H1 (cell line): ENCODE data around the gene SBSN. TPM values are rescaled to one million over a fixed set of nuclear protein-coding genes. Genes with fewer than 3 reads are reported as not detected.

Experiments
- CTCF ChIA-PET: fragments of 300-600 bp; sonication (Branson Sonifier 250); formaldehyde crosslinking; loops from one replicate; lab custom pipeline; 2021; ENCODE audit not compliant: partially characterized antibody; lab: Charles Lee
- POLR2A ChIA-PET: fragments of 300-600 bp; sonication (Branson Sonifier 250); formaldehyde crosslinking; loops from one replicate; lab custom pipeline; 2021; ENCODE audit warnings: inconsistent platforms; ENCODE audit not compliant: partially characterized antibody; lab: Charles Lee
- DNase-seq, 2 experiments: peaks; one replicate each; pipeline versions ENCODE4 v3.0.0 to v3.0.0-alpha.2; 2010 to 2022; ENCODE audit warnings: low spot score in 2 of 2, low read depth in 1 of 2, mixed read lengths in 1 of 2
- FAIRE-seq: peaks from 2 replicates; lab custom pipeline; 2011; peaks lifted over from hg19 to GRCh38; lab: Jason Lieb, UNC
- H2AFZ ChIP-seq: 2 replicates; pipeline ENCODE4 v1.8.1; 2012; ENCODE audit warnings: low read length, inconsistent platforms
- H2AK5ac ChIP-seq: 2 replicates; pipeline ENCODE4 v1.6.1; 2013; ENCODE audit warnings: low read depth, low read length
- H2BK120ac ChIP-seq: replicated peaks from 2 replicates; pipeline ENCODE3; 2013; ENCODE audit warnings: low read depth, low read length, inconsistent platforms
- H2BK12ac ChIP-seq: 2 replicates; pipeline ENCODE4 v1.6.1; 2013; ENCODE audit warnings: low read depth, low read length
- H2BK15ac ChIP-seq: 2 replicates; pipeline ENCODE4 v1.6.1; 2013; ENCODE audit warnings: low read length
- H2BK20ac ChIP-seq: 2 replicates; pipeline ENCODE4 v1.6.1; 2013; ENCODE audit warnings: low read length
- H2BK5ac ChIP-seq: 2 replicates; pipeline ENCODE4 v1.6.1; 2013; ENCODE audit warnings: low read depth, low read length
- H3K14ac ChIP-seq: 2 replicates; pipeline ENCODE4 v1.6.1; 2013; ENCODE audit warnings: inconsistent platforms; ENCODE audit not compliant: insufficient read length
- H3K18ac ChIP-seq: 2 replicates; pipeline ENCODE4 v1.6.1; 2013; ENCODE audit warnings: low read length; ENCODE audit errors: extremely low read depth
- H3K23ac ChIP-seq: 2 replicates; pipeline ENCODE4 v1.6.1; 2013; ENCODE audit warnings: inconsistent platforms; ENCODE audit not compliant: insufficient read length
- H3K23me2 ChIP-seq: 2 replicates; pipeline ENCODE4 v1.6.1; 2013; ENCODE audit warnings: low read depth, low read length
- H3K27ac ChIP-seq: 2 replicates; pipeline ENCODE4 v1.6.1; 2011; ENCODE audit warnings: low read depth, low read length, inconsistent platforms
- H3K27me3 ChIP-seq, 4 experiments: replicated peaks in 1 of 4; 1 replicate in 1 of 4; 2 replicates in 3 of 4; pipeline versions ENCODE4 v1.6.1 to v1.8.1; 2011 to 2013; ENCODE audit warnings: low read length in 3 of 4, mild to moderate bottlenecking in 3 of 4, inconsistent platforms in 2 of 4, mixed read lengths in 2 of 4, moderate library complexity in 1 of 4; ENCODE audit not compliant: control insufficient read depth in 3 of 4, insufficient read depth in 3 of 4; ENCODE audit errors: extremely low read depth in 1 of 4
- H3K36me3 ChIP-seq, 4 experiments: 2 replicates each; pipeline versions ENCODE4 v1.6.1 to v1.8.1; 2011 to 2013; ENCODE audit warnings: mild to moderate bottlenecking in 4 of 4, low read length in 3 of 4, moderate library complexity in 2 of 4, control low read depth in 1 of 4, inconsistent platforms in 1 of 4; ENCODE audit not compliant: insufficient read depth in 4 of 4, control insufficient read depth in 2 of 4
- H3K4ac ChIP-seq: replicated peaks from 2 replicates; pipeline ENCODE3; 2013; ENCODE audit warnings: low read length, low read depth, mixed read lengths, inconsistent platforms; ENCODE audit not compliant: insufficient read length
- H3K4me1 ChIP-seq, 4 experiments: replicated peaks in 1 of 4; 1 replicate in 1 of 4; 2 replicates in 3 of 4; pipeline versions ENCODE4 v1.6.1 to v1.8.1; 2011 to 2013; ENCODE audit warnings: low read length in 3 of 4, inconsistent platforms in 2 of 4, mixed read lengths in 1 of 4; ENCODE audit not compliant: insufficient read depth in 4 of 4, control insufficient read depth in 3 of 4
- H3K4me2 ChIP-seq, 2 experiments: 2 replicates each; pipeline versions ENCODE4 v1.6.1 to v1.8.1; 2011 to 2013; ENCODE audit warnings: low read depth in 2 of 2, low read length in 2 of 2, control low read depth in 1 of 2, inconsistent platforms in 1 of 2, mild to moderate bottlenecking in 1 of 2; ENCODE audit not compliant: insufficient read depth in 1 of 2
- H3K4me3 ChIP-seq, 4 experiments: fragments of 200-600, 300-600 bp in 1 of 4; sonication (generic), shearing (Covaris generic), sonication (Bioruptor Twin) in 1 of 4; 2 replicates each; pipeline versions ENCODE4 v1.5.1 to v1.8.1; 2011 to 2016; ENCODE audit warnings: low read length in 4 of 4, low read depth in 3 of 4, control low read depth in 2 of 4, inconsistent platforms in 2 of 4, mild to moderate bottlenecking in 2 of 4, mixed read lengths in 1 of 4, moderate library complexity in 1 of 4; ENCODE audit not compliant: insufficient read depth in 2 of 4; ENCODE audit errors: extremely low read depth in 1 of 4
- H3K56ac ChIP-seq: replicated peaks from 2 replicates; pipeline ENCODE3; 2013; ENCODE audit warnings: low read depth, mild to moderate bottlenecking, mixed read lengths, low read length, inconsistent platforms; ENCODE audit not compliant: insufficient read length
- H3K79me1 ChIP-seq: 2 replicates; pipeline ENCODE4 v1.6.1; 2013; ENCODE audit warnings: low read depth, low read length, control low read depth
- H3K79me2 ChIP-seq, 2 experiments: 2 replicates each; pipeline versions ENCODE4 v1.6.1 to v1.8.1; 2012 to 2013; ENCODE audit warnings: low read length in 2 of 2, mild to moderate bottlenecking in 2 of 2, inconsistent platforms in 1 of 2; ENCODE audit not compliant: insufficient read depth in 2 of 2, control insufficient read depth in 1 of 2
- H3K9ac ChIP-seq, 4 experiments: replicated peaks in 1 of 4; 1 replicate in 1 of 4; 2 replicates in 3 of 4; pipeline versions ENCODE4 v1.6.1 to v1.8.1; 2011 to 2013; ENCODE audit warnings: low read depth in 3 of 4, low read length in 3 of 4, control low read depth in 2 of 4, mild to moderate bottlenecking in 2 of 4, moderate library complexity in 2 of 4, inconsistent platforms in 1 of 4; ENCODE audit errors: extremely low read depth in 1 of 4
- H3K9me3 ChIP-seq, 2 experiments: 2 replicates each; pipeline versions ENCODE4 v1.6.1 to v1.8.1; 2012 to 2013; ENCODE audit warnings: mild to moderate bottlenecking in 2 of 2, moderate library complexity in 2 of 2, control low read depth in 1 of 2, inconsistent platforms in 1 of 2, low read depth in 1 of 2, low read length in 1 of 2, mixed read lengths in 1 of 2; ENCODE audit not compliant: insufficient read depth in 2 of 2
- H4K20me1 ChIP-seq, 2 experiments: replicated peaks in 1 of 2; 2 replicates each; pipeline versions ENCODE3 to v1.8.1; 2011 to 2013; ENCODE audit warnings: inconsistent platforms in 2 of 2, low read length in 2 of 2, mild to moderate bottlenecking in 1 of 2; ENCODE audit not compliant: insufficient read depth in 2 of 2, control insufficient read depth in 1 of 2
- H4K5ac ChIP-seq: 2 replicates; pipeline ENCODE4 v1.6.1; 2013; ENCODE audit warnings: low read length, low read depth, mixed read lengths, inconsistent platforms; ENCODE audit not compliant: insufficient read length
- H4K8ac ChIP-seq: 2 replicates; pipeline ENCODE4 v1.8.0; 2013; ENCODE audit warnings: mild to moderate bottlenecking, moderate library complexity, low read length, inconsistent platforms; ENCODE audit not compliant: insufficient read depth; ENCODE audit errors: extremely low read depth
- H4K91ac ChIP-seq: replicated peaks from 2 replicates; pipeline ENCODE3; 2013; ENCODE audit warnings: low read length, mixed read lengths, inconsistent platforms; ENCODE audit not compliant: insufficient read length
- CEBPB ChIP-seq: IDR thresholded peaks from 2 replicates; pipeline ENCODE4 v1.6.1; 2012; ENCODE audit warnings: low read depth, low read length
- CHD2 ChIP-seq: IDR thresholded peaks from 2 replicates; pipeline ENCODE4 v1.6.1; 2012; ENCODE audit warnings: low read length, improper control_type of control experiment
- GABPA ChIP-seq: IDR thresholded peaks from 2 replicates; pipeline ENCODE4 v1.6.1; 2011; ENCODE audit warnings: mild to moderate bottlenecking, low read length, moderate library complexity, borderline replicate concordance; ENCODE audit not compliant: insufficient read depth
- KDM1A ChIP-seq: fragments of 200-600, 300-600 bp; sonication (generic); IDR thresholded peaks from 2 replicates; pipeline ENCODE4 v1.7.1; 2016; ENCODE audit warnings: mild to moderate bottlenecking, low read length, borderline replicate concordance
- POLR2AphosphoS5 ChIP-seq: IDR thresholded peaks from 2 replicates; pipeline ENCODE4 v1.6.1; 2011; ENCODE audit warnings: low read depth, low read length
- POU5F1 ChIP-seq: IDR thresholded peaks from 2 replicates; pipeline ENCODE4 v1.6.1; 2011; ENCODE audit warnings: low read depth, mild to moderate bottlenecking, low read length, moderate library complexity
- SIN3A ChIP-seq, 2 experiments: IDR thresholded peaks in 1 of 2; conservative IDR thresholded peaks in 1 of 2; 2 replicates each; pipeline ENCODE4 v1.6.1; 2011 to 2012; ENCODE audit warnings: low read length in 2 of 2, improper control_type of control experiment in 1 of 2, low read depth in 1 of 2, mild to moderate bottlenecking in 1 of 2
- TBP ChIP-seq: IDR thresholded peaks from 2 replicates; pipeline ENCODE4 v1.6.1; 2011; ENCODE audit warnings: low read depth, low read length, improper control_type of control experiment
- WGBS, 2 experiments: shearing (Covaris generic) in 1 of 2; methylation state at CpG; one replicate each; pipeline versions ENCODE4 v1.1.6 to v1.1.7; 2013 to 2015; ENCODE audit warnings: low lambda C conversion rate in 2 of 2, mixed read lengths in 2 of 2, inconsistent platforms in 1 of 2, low coverage in 1 of 2, missing lambda C conversion rate in 1 of 2; ENCODE audit not compliant: insufficient replicate concordance in 2 of 2, insufficient coverage in 1 of 2, insufficient read length in 1 of 2; ENCODE audit errors: extremely low coverage in 1 of 2, missing lambda C conversion rate in 1 of 2; 5-methylcytosine and 5-hydroxymethylcytosine counted together
- polyA plus RNA-seq, 7 experiments: library from polyadenylated mRNA; depleted of rRNA in 3 of 7; stranded (reverse) in 5 of 7; unstranded in 2 of 7; fragments of >200 nt in 5 of 7; fragments of 200-250 nt in 2 of 7; gene quantifications; 1 replicate in 5 of 7; 2 replicates in 1 of 7; 4 replicates in 1 of 7; pipeline versions ENCODE4 v1.2.1 to v1.2.3, GENCODE V29; 2011 to 2013; ENCODE audit warnings: missing spikeins in 2 of 7, mixed read lengths in 2 of 7
- total RNA-seq: library from RNA; stranded (reverse); fragmentation: NEBNext Ultra II Directional; extraction: Animal tissue kit (Norgen Biotek cat#: 25700); gene quantifications from 2 replicates; pipeline ENCODE4 v1.2.1, GENCODE V29; 2021
- TF ChIP-seq, protein P1 (sequence below): IDR thresholded peaks from 2 replicates; pipeline ENCODE4 v1.6.1; 2012; ENCODE audit warnings: inconsistent platforms
- TF ChIP-seq, protein P2 (sequence below): IDR thresholded peaks from 2 replicates; pipeline ENCODE4 v1.6.1; 2011; ENCODE audit warnings: low read length, improper control_type of control experiment
- TF ChIP-seq, protein P3 (sequence below): IDR thresholded peaks from 2 replicates; pipeline ENCODE4 v1.6.1; 2012; ENCODE audit warnings: low read length, inconsistent platforms

SBSN gene
- total and polyA plus RNA-seq, 2 of the 8 experiments (the other 6 are each of a cell fraction or from before 2014, with no cell fraction given): not detected

DNA sequence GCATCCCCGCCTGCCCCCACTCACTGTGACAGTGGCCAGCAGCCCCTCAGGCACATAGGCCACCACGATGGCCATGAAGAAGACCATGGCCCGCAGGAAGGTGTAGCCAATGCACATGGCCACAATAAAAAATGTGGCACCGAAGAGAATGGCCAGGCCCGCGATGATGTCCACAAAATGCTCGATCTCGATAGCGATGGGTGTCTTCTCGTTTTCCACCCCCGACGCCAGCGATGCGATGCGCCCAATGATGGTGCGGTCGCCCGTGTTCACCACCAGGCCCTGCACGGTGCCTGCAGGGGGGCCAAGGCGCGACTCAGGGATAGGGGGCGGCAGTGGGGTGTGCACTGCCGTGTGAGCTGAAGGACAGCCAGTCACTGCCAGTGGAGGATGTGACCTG is 31.7 kb upstream of the SBSN start:
- H4K8ac ChIP-seq: no peak overlapping the region
- WGBS, 2 experiments: 92% methylated on average over 11 of the region's 23 CpGs; no CpG with 5 or more reads in 1 of the 2 experiments
- H3K56ac ChIP-seq: no peak overlapping the region
- TF ChIP-seq, protein P1, sequence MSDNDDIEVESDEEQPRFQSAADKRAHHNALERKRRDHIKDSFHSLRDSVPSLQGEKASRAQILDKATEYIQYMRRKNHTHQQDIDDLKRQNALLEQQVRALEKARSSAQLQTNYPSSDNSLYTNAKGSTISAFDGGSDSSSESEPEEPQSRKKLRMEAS: no peak
- TF ChIP-seq POU5F1 (no peak), KDM1A (no peak), TBP (no peak), SIN3A (conservative IDR thresholded peaks at IDR 0.05 in 1 of 2, IDR thresholded peaks at IDR 0.05 in 1 of 2; ENCODE audit: low read depth in 1 of 2, low read length in 2 of 2) (no peak), CEBPB (no peak), CHD2 (no peak), POLR2AphosphoS5 (no peak), GABPA (no peak)
- TF ChIP-seq, protein P2, sequence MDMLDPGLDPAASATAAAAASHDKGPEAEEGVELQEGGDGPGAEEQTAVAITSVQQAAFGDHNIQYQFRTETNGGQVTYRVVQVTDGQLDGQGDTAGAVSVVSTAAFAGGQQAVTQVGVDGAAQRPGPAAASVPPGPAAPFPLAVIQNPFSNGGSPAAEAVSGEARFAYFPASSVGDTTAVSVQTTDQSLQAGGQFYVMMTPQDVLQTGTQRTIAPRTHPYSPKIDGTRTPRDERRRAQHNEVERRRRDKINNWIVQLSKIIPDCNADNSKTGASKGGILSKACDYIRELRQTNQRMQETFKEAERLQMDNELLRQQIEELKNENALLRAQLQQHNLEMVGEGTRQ: no peak
- TF ChIP-seq, protein P3, sequence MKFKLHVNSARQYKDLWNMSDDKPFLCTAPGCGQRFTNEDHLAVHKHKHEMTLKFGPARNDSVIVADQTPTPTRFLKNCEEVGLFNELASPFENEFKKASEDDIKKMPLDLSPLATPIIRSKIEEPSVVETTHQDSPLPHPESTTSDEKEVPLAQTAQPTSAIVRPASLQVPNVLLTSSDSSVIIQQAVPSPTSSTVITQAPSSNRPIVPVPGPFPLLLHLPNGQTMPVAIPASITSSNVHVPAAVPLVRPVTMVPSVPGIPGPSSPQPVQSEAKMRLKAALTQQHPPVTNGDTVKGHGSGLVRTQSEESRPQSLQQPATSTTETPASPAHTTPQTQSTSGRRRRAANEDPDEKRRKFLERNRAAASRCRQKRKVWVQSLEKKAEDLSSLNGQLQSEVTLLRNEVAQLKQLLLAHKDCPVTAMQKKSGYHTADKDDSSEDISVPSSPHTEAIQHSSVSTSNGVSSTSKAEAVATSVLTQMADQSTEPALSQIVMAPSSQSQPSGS: no peak

More for the DNA sequence above, 31.7 kb upstream of the SBSN start:
- Histone ChIP-seq H2AK5ac (no peak overlapping the region), H3K4me2 (no peak overlapping the region), H3K79me1 (no peaks in the 10 kb centered on the region), H2BK5ac (no peak overlapping the region), H3K27ac (no peak overlapping the region), H3K9me3 (no peaks in the 10 kb centered on the region; a peak in 1 of 4 replicates), H4K91ac (no peak overlapping the region), H4K5ac (no peak overlapping the region), H3K18ac (no peak overlapping the region), H3K4me1 (peaks cover 0 to 6% (median 4%) of the 10 kb centered on the region in 4 experiments; a peak in 3 of 7 replicates), H2AFZ (no peak overlapping the region), H3K9ac (no peak overlapping the region), H2BK15ac (no peak overlapping the region), H3K23ac (no peak overlapping the region), H2BK120ac (no peak overlapping the region), H3K23me2 (peaks cover 4% of the 10 kb centered on the region; the same call in 1 of the 2 replicates), H3K27me3 (peaks cover 0 to 16% (median 12%) of the 10 kb centered on the region in 4 experiments; a peak in 5 of 7 replicates), H2BK20ac (no peak overlapping the region), H3K4me3 (no peak overlapping the region), H3K36me3 (no peaks in the 10 kb centered on the region), H3K4ac (no peak overlapping the region), H4K20me1 (peaks cover 7 to 8% of the 10 kb centered on the region in 2 experiments), H2BK12ac (no peak overlapping the region), H3K14ac (no peak overlapping the region), H3K79me2 (no peaks in the 10 kb centered on the region)
- POLR2A ChIA-PET: interaction anchor here (1.0 to 1.4 kb wide), 2 partner anchors 17 to 63 kb away, joined by 3 read pairs; no protein-coding TSS in a partner anchor
- FAIRE-seq: no peak
- DNase-seq: no peak
- CTCF ChIA-PET: interaction anchor here (1.2 to 7.7 kb wide), 5 partner anchors 11 to 280 kb away, joined by 3 to 90 read pairs (median 4); partner anchors contain the start of gene PMIS2
